GM12875 (cell line): Measurements from ENCODE around the gene LRRC71.

Experiments used
- H3K4me3 ChIP-seq: one replicate; pipeline ENCODE4 v1.5.1; 2011; ENCODE audit warnings: low read depth, low read length, control low read depth
- CTCF ChIP-seq: IDR thresholded peaks from 2 replicates; pipeline ENCODE4 v1.5.1; 2011; ENCODE audit warnings: low read depth, mild to moderate bottlenecking, control low read depth, inconsistent platforms, low read length, moderate library complexity, borderline replicate concordance; ENCODE audit not compliant: insufficient read depth

The LRRC71 gene

GRCh38 chr1:156900896-156901589 is 19.4 kb upstream of the LRRC71 start:
- no peak overlapping the region for H3K4me3 ChIP-seq
- TF ChIP-seq CTCF: no peak

- TF ChIP-seq CTCF: no peak
- H3K4me3 ChIP-seq: no peak overlapping the region
Measured at GRCh38 chr1:156901590-156901900, 18.9 kb upstream of the LRRC71 start.

- no peak overlapping the region for H3K4me3 ChIP-seq
- TF ChIP-seq CTCF: no peak
Measured at GRCh38 chr1:156901966-156902915, 18.2 kb upstream of the LRRC71 start.

- H3K4me3 ChIP-seq: no peak overlapping the region
- TF ChIP-seq CTCF: no peak
Measured at GRCh38 chr1:156903328-156904091, 16.9 kb upstream of the LRRC71 start.

- no peak overlapping the region for H3K4me3 ChIP-seq
Measured at GRCh38 chr1:156904187-156904959, 16.1 kb upstream of the LRRC71 start.

GRCh38 chr1:156905176-156905575 is 15.3 kb upstream of the LRRC71 start:
- no peak for TF ChIP-seq CTCF
- H3K4me3 ChIP-seq: no peak overlapping the region

More at GRCh38 chr1:156904187-156904959, 16.1 kb upstream of the LRRC71 start:
- TF ChIP-seq CTCF: no peak
